GM23338 (cell line): Measurements from ENCODE around the gene HEXB. TPM values are rescaled to one million over a fixed set of nuclear protein-coding genes. Genes with fewer than 3 reads are reported as not detected.

Source experiments
- ATAC-seq: fragments of 200-7000 bp; cut with Tn5 transposase; 3 replicates; pipeline ENCODE4 v1.9.1; 2020
- DNase-seq: peaks from one replicate; pipeline ENCODE4 v3.0.0-alpha.2; 2015; ENCODE audit warnings: low spot score
- H2AFZ ChIP-seq: fragments of 200-600 bp; sonication (generic); 2 replicates; pipeline ENCODE4 v1.8.0; 2016; ENCODE audit warnings: antibody characterized with exemption, mild to moderate bottlenecking, moderate library complexity
- H3F3A ChIP-seq: fragments of 200-600 bp; sonication (generic); replicated peaks from 2 replicates; pipeline ENCODE4 v1.8.0; 2017; ENCODE audit warnings: antibody characterized with exemption, mixed run types, low read depth
- H3K27ac ChIP-seq: fragments of 200-600 bp; sonication (generic); 2 replicates; pipeline ENCODE4 v1.6.1; 2016; ENCODE audit warnings: low read depth
- H3K27me3 ChIP-seq: fragments of 200-600 bp; sonication (generic); 2 replicates; pipeline ENCODE4 v1.8.0; 2016; ENCODE audit warnings: mild to moderate bottlenecking, mixed run types, moderate library complexity; ENCODE audit not compliant: insufficient read depth
- H3K36me3 ChIP-seq: fragments of 200-600 bp; sonication (generic); 2 replicates; pipeline ENCODE4 v1.8.0; 2016; ENCODE audit warnings: mild to moderate bottlenecking; ENCODE audit not compliant: insufficient read depth
- H3K4me1 ChIP-seq: fragments of 200-600 bp; sonication (generic); 2 replicates; pipeline ENCODE4 v1.8.0; 2016; ENCODE audit warnings: mild to moderate bottlenecking, moderate library complexity; ENCODE audit not compliant: insufficient read depth
- H3K4me2 ChIP-seq: fragments of 200-600 bp; sonication (generic); 2 replicates; pipeline ENCODE4 v1.7.1; 2017; ENCODE audit warnings: mixed run types
- H3K4me3 ChIP-seq: fragments of 200-600 bp; sonication (generic); 2 replicates; pipeline ENCODE4 v1.6.1; 2016; ENCODE audit warnings: mixed run types
- H3K79me2 ChIP-seq: fragments of 200-600 bp; sonication (generic); replicated peaks from 2 replicates; pipeline ENCODE4 v1.8.0; 2017; ENCODE audit warnings: mild to moderate bottlenecking; ENCODE audit not compliant: insufficient read depth
- H3K9me2 ChIP-seq: fragments of 200-600 bp; sonication (generic); 2 replicates; pipeline ENCODE4 v1.8.0; 2017; ENCODE audit not compliant: insufficient read depth
- H4K20me1 ChIP-seq: fragments of 200-600 bp; sonication (generic); replicated peaks from 2 replicates; pipeline ENCODE4 v1.8.0; 2017; ENCODE audit warnings: mild to moderate bottlenecking; ENCODE audit not compliant: insufficient read depth
- H3K27ac Mint-ChIP-seq: 2 replicates; pipeline ENCODE4 v1.8.0; 2020; ENCODE audit warnings: inconsistent platforms, mild to moderate bottlenecking, moderate library complexity, mixed read lengths
- H3K27me3 Mint-ChIP-seq: 3 replicates; pipeline ENCODE4 v1.8.0; 2022; ENCODE audit warnings: low read depth, mild to moderate bottlenecking, moderate library complexity, mixed read lengths, inconsistent platforms; ENCODE audit not compliant: insufficient read depth, poor library complexity
- H3K36me3 Mint-ChIP-seq: 3 replicates; pipeline ENCODE4 v1.8.0; 2021; ENCODE audit warnings: low read depth, mild to moderate bottlenecking, inconsistent platforms, moderate library complexity, mixed read lengths
- H3K4me1 Mint-ChIP-seq: 3 replicates; pipeline ENCODE4 v1.8.0; 2020; ENCODE audit warnings: mild to moderate bottlenecking, inconsistent platforms, mixed read lengths
- H3K4me3 Mint-ChIP-seq: 3 replicates; pipeline ENCODE4 v1.8.0; 2021; ENCODE audit warnings: moderate library complexity, mild to moderate bottlenecking, inconsistent platforms, mixed read lengths
- H3K9me3 Mint-ChIP-seq: 3 replicates; pipeline ENCODE4 v1.8.0; 2020; ENCODE audit warnings: moderate library complexity, mild to moderate bottlenecking, inconsistent platforms, mixed read lengths
- CREB1 ChIP-seq: fragments of 250-450 bp; sonication (Bioruptor Pico); IDR thresholded peaks from 2 replicates; pipeline ENCODE4 v1.5.0; 2020; ENCODE audit warnings: low read depth, mild to moderate bottlenecking, moderate library complexity
- CTCF ChIP-seq, 2 experiments: fragments of 200-600 bp in 1 of 2; sonication (generic) in 1 of 2; conservative IDR thresholded peaks; 2 replicates each; pipeline versions ENCODE4 v1.5.1 to v1.6.1; 2016 to 2017; ENCODE audit warnings: antibody characterized with exemption in 2 of 2, low read depth in 2 of 2, mild to moderate bottlenecking in 2 of 2, moderate library complexity in 1 of 2
- EZH2phosphoT487 ChIP-seq: fragments of 200-600 bp; sonication (generic); IDR thresholded peaks from one replicate; pipeline ENCODE4 v1.8.1; 2018; ENCODE audit warnings: antibody characterized with exemption; ENCODE audit not compliant: unreplicated experiment
- JUNB ChIP-seq: IDR thresholded peaks from one replicate; pipeline ENCODE4 v1.6.1; 2016; ENCODE audit warnings: antibody characterized with exemption; ENCODE audit not compliant: unreplicated experiment
- NANOG ChIP-seq: IDR thresholded peaks from 2 replicates; pipeline ENCODE4 v1.6.1; 2016; ENCODE audit warnings: antibody characterized with exemption, borderline replicate concordance
- POLR2AphosphoS5 ChIP-seq: IDR thresholded peaks from 2 replicates; pipeline ENCODE4 v1.6.1; 2016; ENCODE audit warnings: antibody characterized with exemption, low read depth
- REST ChIP-seq: IDR thresholded peaks from one replicate; pipeline ENCODE4 v1.6.1; 2018; ENCODE audit warnings: antibody characterized with exemption; ENCODE audit not compliant: unreplicated experiment
- STAT1 ChIP-seq: IDR thresholded peaks from one replicate; pipeline ENCODE4 v1.6.1; 2016; ENCODE audit warnings: antibody characterized with exemption; ENCODE audit not compliant: unreplicated experiment
- ZNF114 ChIP-seq: fragments of 250-450 bp; sonication (Bioruptor Pico); IDR thresholded peaks from 2 replicates; pipeline ENCODE4 v1.5.0; 2020; ENCODE audit warnings: mild to moderate bottlenecking, moderate library complexity
- ZNF331 ChIP-seq: fragments of 250-450 bp; sonication (Bioruptor Pico); IDR thresholded peaks from 2 replicates; pipeline ENCODE4 v1.5.0; 2020; ENCODE audit warnings: low read depth, mild to moderate bottlenecking, moderate library complexity
- polyA plus RNA-seq: library from polyadenylated mRNA; unstranded; fragments of >200 nt; fragmentation: Nextera tagmentation; extraction: Ambion mirVana; gene quantifications from 2 replicates; pipeline ENCODE4 v1.2.1, GENCODE V29; 2016
- total RNA-seq: library from RNA; depleted of rRNA; stranded (reverse); fragments of >200 nt; shearing (Covaris generic); gene quantifications from 2 replicates; pipeline ENCODE4 v1.2.3, GENCODE V29; 2014

The HEXB gene
- total and polyA plus RNA-seq, 2 experiments from 2014 or later: 49.2 to 70.8 TPM

GRCh38 chr5:74686962-74687751, 2.1 kb downstream of the HEXB start:
- H3K4me1 Mint-ChIP-seq: peaks cover 11% of the 10 kb centered on the region
- Histone ChIP-seq H3K36me3 (peaks cover 6% of the 10 kb centered on the region; the same call in 1 of the 2 replicates), H3K79me2 (peaks cover 4% of the 10 kb centered on the region; the same call in 1 of the 2 replicates), H3K9me2 (no peaks in the 10 kb centered on the region), H3K4me2 (no peak overlapping the region; the same call in 1 of the 2 replicates), H3K27ac (no peak overlapping the region), H4K20me1 (no peaks in the 10 kb centered on the region), H3K4me1 (peaks cover 8% of the 10 kb centered on the region), H3K4me3 (no peak overlapping the region), H3K27me3 (no peaks in the 10 kb centered on the region), H2AFZ (no peak overlapping the region), H3F3A (0 out of 2 replicates have a peak, but pooled peaks cover 3% of the 10 kb centered on the region)
- peaks cover 10% of the 10 kb centered on the region for H3K27me3 Mint-ChIP-seq
- ATAC-seq (no peak), DNase-seq (no peak)
- H3K27ac Mint-ChIP-seq: no peak overlapping the region
- H3K4me3 Mint-ChIP-seq: no peak overlapping the region
- H3K36me3 Mint-ChIP-seq: peaks cover 3% of the 10 kb centered on the region; the same call in 2 of the 3 replicates
- H3K9me3 Mint-ChIP-seq: no peaks in the 10 kb centered on the region
- TF ChIP-seq REST: no peak
- TF ChIP-seq EZH2phosphoT487: no peak
- no peak for TF ChIP-seq JUNB
- no peak for TF ChIP-seq CTCF (conservative IDR thresholded peaks at IDR 0.05; ENCODE audit: low read depth in 2 of 2)
- TF ChIP-seq NANOG: no peak
- TF ChIP-seq STAT1: no peak
- no peak for TF ChIP-seq ZNF331 (CRISPR knock-in tag)
- no peak for TF ChIP-seq ZNF114 (CRISPR knock-in tag)
- TF ChIP-seq POLR2AphosphoS5: no peak
- no peak for TF ChIP-seq CREB1 (CRISPR knock-in tag)
